GM18502 (cell line): ENCODE measurements around the gene SYNPO2.
"Not testable (repeated sequence)": the region's sequence is repeated elsewhere in the genome, so short reads cannot be mapped to it uniquely, and the experiment has no call there.

ENCODE experiments used
- ATAC-seq: cut with Tn5 transposase; IDR thresholded peaks from one replicate; pipeline ENCODE4 v1.9.1; 2021; ENCODE audit warnings: mild to moderate bottlenecking; ENCODE audit not compliant: unreplicated experiment, poor library complexity

SYNPO2 gene

GRCh38 chr4:118993333-118993732, 104.7 kb downstream of the SYNPO2 start:
- ATAC-seq, result no peak

- no peak for ATAC-seq
Observed at GRCh38 chr4:118994030-118994429, 105.4 kb downstream of the SYNPO2 start.

GRCh38 chr4:118995693-118996391, 107.2 kb downstream of the SYNPO2 start:
- ATAC-seq, result no peak

- ATAC-seq, result no peak
Observed at GRCh38 chr4:118997601-118998000, 108.9 kb downstream of the SYNPO2 start.

DNA sequence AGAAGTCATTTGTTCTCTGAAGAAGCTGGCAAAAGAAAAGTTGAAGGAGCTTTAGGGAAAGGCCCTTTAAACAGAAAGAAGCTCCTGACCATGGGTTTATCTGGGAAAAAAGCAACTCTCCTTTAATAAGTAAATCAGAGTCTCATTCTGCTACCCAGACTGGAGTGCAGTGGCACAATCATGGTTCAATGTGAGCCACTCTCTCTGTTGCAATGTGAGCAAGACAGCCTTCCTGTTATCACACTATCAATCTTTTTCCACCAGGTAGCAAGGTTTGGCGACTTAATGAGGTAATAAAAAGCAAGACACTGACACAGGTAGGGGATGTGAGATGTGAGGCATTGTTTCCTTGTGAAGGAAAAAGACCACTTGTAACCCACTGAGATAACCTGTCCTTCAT, 111.3 kb downstream of the SYNPO2 start:
- ATAC-seq, result no peak

- no peak for ATAC-seq
Observed at GRCh38 chr4:119000400-119000799, 111.7 kb downstream of the SYNPO2 start.

- no peak for ATAC-seq
Observed at GRCh38 chr4:119002476-119002875, 113.8 kb downstream of the SYNPO2 start.

- ATAC-seq, result not testable (repeated sequence)
Observed at GRCh38 chr4:119003001-119003400, 114.3 kb downstream of the SYNPO2 start.

DNA sequence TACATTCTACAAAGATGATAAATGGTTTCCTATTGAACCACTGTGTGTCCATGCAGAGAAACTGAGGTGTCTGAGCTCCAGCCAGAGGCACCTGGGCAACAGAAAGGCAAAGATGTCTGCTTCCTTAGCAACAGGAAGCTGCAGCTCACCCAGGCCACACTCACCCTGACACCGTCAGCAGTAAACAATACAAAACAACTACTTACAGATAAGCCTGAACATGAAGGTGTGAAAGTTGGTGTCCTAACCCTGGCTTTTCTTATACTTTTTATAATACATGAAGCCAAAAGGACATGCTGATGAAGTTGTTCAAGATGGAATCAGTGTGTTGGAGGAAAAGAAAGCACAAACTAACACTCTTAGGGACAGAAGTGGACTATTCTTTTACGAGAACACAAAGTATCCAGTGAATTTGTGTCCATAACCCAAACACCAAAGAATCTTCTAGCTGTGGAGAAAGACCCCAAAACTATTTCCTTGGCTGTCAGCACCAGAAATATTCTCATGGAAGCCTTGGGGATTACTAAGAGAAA, 117.3 kb downstream of the SYNPO2 start:
- ATAC-seq, result no peak

DNA sequence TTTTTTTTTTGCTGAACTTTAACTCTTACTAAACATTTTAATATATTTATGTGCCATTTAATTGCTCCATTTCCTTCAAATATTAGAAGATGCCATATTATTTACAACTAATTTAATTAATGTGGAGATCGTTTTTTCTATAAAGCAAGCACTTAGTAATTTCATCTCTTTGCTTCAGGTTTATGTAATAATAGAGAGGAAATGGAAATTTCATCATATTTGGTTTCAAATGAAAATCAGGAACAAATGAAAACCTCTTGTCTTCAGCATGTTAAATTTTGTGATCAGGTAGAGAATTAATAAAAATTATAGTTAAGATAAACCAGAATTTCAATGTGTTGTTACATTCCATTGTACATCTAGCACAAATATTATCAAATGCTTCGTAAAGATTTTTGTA, 120.1 kb downstream of the SYNPO2 start:
- ATAC-seq, result no peak

GRCh38 chr4:119010221-119010620, 121.6 kb downstream of the SYNPO2 start:
- ATAC-seq, result not testable (repeated sequence)

GRCh38 chr4:119010909-119011606, 122.4 kb downstream of the SYNPO2 start:
- ATAC-seq, result no peak

GRCh38 chr4:119011607-119011988, 122.9 kb downstream of the SYNPO2 start:
- ATAC-seq, result no peak

- no peak for ATAC-seq
Observed at GRCh38 chr4:119014658-119015057, 126.0 kb downstream of the SYNPO2 start.

- ATAC-seq, result no peak
Observed at GRCh38 chr4:119016636-119017035, 128.0 kb downstream of the SYNPO2 start.

DNA sequence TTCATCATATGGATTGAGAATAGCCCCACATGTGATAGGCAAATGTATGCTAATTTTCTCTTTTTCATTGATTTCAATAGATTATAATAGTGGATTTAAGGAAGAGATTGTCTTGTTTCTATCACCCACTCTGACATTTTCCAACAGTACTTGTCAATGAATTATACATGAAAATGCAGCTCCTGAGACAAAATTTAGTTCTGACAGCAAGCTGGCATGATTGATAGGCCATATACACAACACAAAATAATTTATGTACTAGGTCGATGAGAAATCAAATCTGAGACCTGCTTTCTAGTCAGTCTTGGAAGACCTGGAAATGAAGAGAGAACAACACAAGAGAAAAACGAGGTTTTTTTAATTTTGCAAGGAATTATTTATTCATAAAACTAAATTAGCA, 129.0 kb downstream of the SYNPO2 start:
- no peak for ATAC-seq

- ATAC-seq, result no peak
Observed at GRCh38 chr4:119020158-119020557, 131.5 kb downstream of the SYNPO2 start.

GRCh38 chr4:119022520-119022919, 133.9 kb downstream of the SYNPO2 start:
- ATAC-seq, result not testable (repeated sequence)

GRCh38 chr4:119024102-119024501, 135.4 kb downstream of the SYNPO2 start:
- no peak for ATAC-seq

- ATAC-seq, result no peak
Observed at GRCh38 chr4:119025420-119025819, 136.8 kb downstream of the SYNPO2 start.

DNA sequence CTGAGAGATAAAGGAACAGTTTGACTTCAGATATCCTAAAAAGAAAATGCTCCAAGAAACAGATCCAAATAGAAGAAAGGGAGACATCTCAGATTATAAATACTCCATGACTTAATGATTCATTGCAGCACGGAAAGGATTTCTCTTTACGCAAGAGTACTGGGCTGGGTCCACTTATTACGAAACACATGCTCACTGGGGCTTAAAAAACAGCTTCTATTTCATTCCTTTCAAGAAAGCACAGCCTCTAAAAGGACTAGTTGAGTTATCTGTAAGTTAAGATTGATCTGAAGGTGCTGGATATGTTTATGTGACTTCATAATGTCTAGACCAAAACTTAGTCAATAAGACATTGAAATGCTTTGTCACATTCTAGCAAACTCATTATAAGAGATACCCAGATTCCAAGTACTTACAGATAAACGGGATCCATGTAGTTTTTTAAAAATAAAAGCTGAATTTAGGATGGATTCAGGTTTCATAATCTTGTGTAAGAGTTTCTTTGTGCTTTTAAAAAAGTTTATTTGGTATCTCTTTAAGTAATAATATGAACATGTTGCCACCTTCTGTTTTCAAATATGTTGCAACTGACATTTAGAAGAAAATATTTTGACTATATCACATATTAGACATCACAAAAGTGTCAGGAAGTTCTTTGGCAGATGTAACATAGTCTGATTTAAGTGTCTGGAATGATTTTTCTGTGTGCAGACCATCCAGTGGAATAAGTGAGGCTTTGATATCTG, 137.4 kb downstream of the SYNPO2 start:
- ATAC-seq, result no peak
